ENCODE measurements around the gene TMTC1.

DNA sequence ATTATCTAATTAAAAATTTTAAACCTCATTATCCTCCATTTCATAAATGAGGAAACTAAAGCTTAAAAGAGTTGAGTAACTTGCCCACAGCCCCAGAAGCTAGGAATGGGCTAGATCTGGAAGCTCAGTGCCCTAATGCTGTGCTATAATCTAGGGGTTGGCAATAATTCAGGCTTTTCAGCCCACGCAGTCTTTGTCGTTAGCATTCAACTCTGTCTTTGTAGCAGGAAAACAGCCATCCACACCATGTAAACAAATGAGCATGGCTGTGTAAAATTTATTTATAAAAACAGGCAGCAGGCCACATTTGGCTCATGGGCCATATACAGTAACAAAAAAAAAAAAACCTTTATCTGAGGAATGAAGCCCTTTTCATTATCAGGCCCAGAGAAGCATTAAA is 193.9 kb downstream of the TMTC1 start:
- TF ChIP-seq, protein P1, sequence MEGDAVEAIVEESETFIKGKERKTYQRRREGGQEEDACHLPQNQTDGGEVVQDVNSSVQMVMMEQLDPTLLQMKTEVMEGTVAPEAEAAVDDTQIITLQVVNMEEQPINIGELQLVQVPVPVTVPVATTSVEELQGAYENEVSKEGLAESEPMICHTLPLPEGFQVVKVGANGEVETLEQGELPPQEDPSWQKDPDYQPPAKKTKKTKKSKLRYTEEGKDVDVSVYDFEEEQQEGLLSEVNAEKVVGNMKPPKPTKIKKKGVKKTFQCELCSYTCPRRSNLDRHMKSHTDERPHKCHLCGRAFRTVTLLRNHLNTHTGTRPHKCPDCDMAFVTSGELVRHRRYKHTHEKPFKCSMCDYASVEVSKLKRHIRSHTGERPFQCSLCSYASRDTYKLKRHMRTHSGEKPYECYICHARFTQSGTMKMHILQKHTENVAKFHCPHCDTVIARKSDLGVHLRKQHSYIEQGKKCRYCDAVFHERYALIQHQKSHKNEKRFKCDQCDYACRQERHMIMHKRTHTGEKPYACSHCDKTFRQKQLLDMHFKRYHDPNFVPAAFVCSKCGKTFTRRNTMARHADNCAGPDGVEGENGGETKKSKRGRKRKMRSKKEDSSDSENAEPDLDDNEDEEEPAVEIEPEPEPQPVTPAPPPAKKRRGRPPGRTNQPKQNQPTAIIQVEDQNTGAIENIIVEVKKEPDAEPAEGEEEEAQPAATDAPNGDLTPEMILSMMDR (IDR thresholded peaks at IDR 0.05; ENCODE audit: low read depth, low read length): no peak
- TF ChIP-seq, protein P2, sequence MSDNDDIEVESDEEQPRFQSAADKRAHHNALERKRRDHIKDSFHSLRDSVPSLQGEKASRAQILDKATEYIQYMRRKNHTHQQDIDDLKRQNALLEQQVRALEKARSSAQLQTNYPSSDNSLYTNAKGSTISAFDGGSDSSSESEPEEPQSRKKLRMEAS (IDR thresholded peaks at IDR 0.05; ENCODE audit: low read depth, low read length): no peak

All from NB4 (cell line).